Measurements from ENCODE around the gene PRDM16. TPM values are rescaled to one million over a fixed set of nuclear protein-coding genes. Genes with fewer than 3 reads are reported as not detected.

Gene PRDM16
- total and polyA plus RNA-seq, 2 of the 13 experiments (the other 11 are each of a cell fraction or from before 2014, with no cell fraction given): 0.15 to 0.81 TPM

GRCh38 chr1:3292868-3293562 is 224.0 kb downstream of the PRDM16 start (continued):
- TF ChIP-seq PRDM10 (CRISPR knock-in tag; IDR thresholded peaks at IDR 0.05; ENCODE audit: low read depth): no peak
- no peak for TF ChIP-seq SNAI1 (CRISPR knock-in tag; IDR thresholded peaks at IDR 0.05; ENCODE audit: borderline replicate concordance)
- no peak for TF ChIP-seq ZNF816 (CRISPR knock-in tag; IDR thresholded peaks at IDR 0.05; ENCODE audit: borderline replicate concordance)
- peak; percentile 75; the same call in 1 of the 2 replicates for TF ChIP-seq ZNF878 (CRISPR knock-in tag; IDR thresholded peaks at IDR 0.05)
- no peak for TF ChIP-seq ATF5 (CRISPR knock-in tag; IDR thresholded peaks at IDR 0.05; ENCODE audit: low read depth)
- TF ChIP-seq CHCHD3 (CRISPR knock-in tag; IDR thresholded peaks at IDR 0.05): no peak
- no peak for TF ChIP-seq SNAPC4 (CRISPR knock-in tag; IDR thresholded peaks at IDR 0.05)
- TF ChIP-seq ZNF660 (CRISPR knock-in tag; IDR thresholded peaks at IDR 0.05; ENCODE audit: borderline replicate concordance, low read depth): no peak
- TF ChIP-seq XBP1 (CRISPR knock-in tag; IDR thresholded peaks at IDR 0.05): no peak
- TF ChIP-seq ZNF580 (CRISPR knock-in tag; IDR thresholded peaks at IDR 0.05; ENCODE audit: borderline replicate concordance, low read depth): 0 out of 2 replicates have a peak, but pooled peaks have one; percentile 10
- no peak for TF ChIP-seq GLMP (CRISPR knock-in tag; IDR thresholded peaks at IDR 0.05; ENCODE audit: borderline replicate concordance)
- no peak for TF ChIP-seq KMT2B (CRISPR knock-in tag; IDR thresholded peaks at IDR 0.05)
- no peak for TF ChIP-seq TOE1 (CRISPR knock-in tag; IDR thresholded peaks at IDR 0.05)
- no peak for TF ChIP-seq KLF13 (CRISPR knock-in tag; IDR thresholded peaks at IDR 0.05)
- TF ChIP-seq ZNF362 (CRISPR knock-in tag; IDR thresholded peaks at IDR 0.05; ENCODE audit: borderline replicate concordance): no peak
- TF ChIP-seq HNF4A (CRISPR knock-in tag; IDR thresholded peaks at IDR 0.05): peak; percentile 34; the same call in 1 of the 2 replicates
- TF ChIP-seq ZNF256 (CRISPR knock-in tag; conservative IDR thresholded peaks at IDR 0.05): no peak
